ENCODE data around the gene C10orf71.

The C10orf71 gene

DNA sequence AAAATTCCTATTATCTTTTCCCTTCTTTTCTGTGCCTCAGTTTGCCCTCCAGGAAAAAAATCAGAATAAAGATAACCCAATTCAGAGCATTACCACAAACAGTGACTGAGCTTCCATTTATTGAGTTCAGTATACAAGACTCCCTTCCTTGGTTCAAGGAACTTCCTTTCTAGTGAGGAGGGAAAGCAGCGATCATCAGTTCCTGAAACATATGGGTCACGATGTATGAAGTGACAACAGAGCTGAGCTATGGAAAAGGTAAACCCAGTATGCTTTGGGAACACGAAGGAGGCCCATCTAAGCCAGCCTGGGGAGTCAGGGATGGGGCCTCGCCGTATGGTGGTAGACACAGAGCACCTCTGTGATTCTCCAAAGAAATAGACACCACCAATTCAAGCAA is 15.8 kb downstream of the C10orf71 start:
- DNase-seq (ENCODE audit: low read depth), result no peak

DNA sequence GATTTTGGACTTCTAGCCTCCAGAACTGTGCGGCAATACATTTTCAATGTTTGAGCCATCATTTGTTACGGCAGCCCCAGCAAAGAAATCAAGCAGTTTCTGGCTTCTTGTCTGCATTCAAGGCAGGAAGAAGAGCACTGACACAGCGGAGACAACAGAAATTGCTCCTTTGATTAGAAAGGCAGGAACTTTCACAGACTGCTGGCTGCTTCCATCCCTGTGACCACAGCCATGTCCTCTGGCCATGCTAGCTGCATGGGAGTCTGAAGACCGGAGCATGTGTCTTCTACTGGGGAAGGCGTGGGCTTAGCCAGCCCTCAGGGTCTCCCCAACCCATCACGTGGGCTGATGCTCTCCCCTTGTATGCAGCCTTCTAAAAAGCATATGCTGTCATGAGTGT is 19.1 kb downstream of the C10orf71 start:
- DNase-seq (ENCODE audit: low read depth), result no peak

DNA sequence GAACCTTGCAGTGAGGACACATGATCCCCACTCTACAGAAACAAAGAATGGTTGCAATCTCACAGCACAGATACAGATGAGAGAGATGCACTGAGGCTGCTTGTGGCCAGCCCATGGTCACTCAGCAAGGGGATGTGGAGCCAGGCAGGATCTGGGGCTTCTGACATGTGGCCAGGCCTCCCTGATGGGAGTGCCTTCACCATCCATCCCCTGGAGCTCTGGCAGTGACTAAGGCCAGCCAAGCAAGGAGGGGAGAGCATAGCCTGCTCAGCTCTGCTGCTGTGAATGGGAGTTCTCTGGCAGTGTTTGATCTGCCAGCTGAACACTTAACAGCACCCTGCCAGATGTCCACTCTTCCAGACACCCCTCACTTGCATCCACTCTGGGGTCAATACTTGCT is 19.8 kb downstream of the C10orf71 start:
- DNase-seq (ENCODE audit: low read depth), result no peak

DNA sequence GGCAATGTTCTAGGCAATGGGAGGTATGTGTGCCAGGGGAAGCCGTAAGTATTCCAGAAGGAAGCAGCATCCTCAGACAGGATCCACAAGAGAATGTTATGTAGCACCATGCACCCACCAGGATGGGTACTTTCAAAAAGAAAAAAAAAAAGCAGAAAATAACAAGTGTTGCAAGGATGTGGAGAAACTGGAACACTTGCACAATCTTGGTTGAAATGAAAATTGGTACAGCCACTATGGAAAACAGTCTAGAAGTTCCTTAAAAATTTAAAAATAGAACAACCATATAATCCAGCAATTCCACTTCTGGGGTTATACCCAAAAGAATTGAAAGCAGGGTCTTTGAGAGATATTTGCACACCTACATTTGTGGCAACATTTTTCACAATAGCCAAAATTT is 20.2 kb downstream of the C10orf71 start:
- no peak for DNase-seq (ENCODE audit: low read depth)

DNA sequence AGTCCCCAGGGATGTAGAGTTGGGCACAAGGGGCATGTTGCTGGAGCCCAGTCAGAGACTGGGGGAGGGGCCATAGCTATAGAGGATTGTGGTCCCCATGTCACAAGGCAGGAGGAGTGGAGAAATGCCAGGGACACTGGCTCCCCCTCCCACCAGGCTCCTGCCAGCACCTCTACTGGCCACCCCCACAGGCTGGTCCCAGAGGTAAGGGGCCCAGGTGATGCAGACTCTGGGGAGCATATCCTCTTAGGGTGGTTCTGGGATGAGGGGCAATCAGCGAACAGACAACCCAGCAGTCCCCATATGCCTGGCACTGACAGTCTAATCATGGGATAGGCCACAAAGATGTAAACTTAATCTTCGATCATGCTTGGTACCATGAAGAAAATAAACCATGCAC is 21.2 kb downstream of the C10orf71 start:
- no peak for DNase-seq (ENCODE audit: low read depth)

DNA sequence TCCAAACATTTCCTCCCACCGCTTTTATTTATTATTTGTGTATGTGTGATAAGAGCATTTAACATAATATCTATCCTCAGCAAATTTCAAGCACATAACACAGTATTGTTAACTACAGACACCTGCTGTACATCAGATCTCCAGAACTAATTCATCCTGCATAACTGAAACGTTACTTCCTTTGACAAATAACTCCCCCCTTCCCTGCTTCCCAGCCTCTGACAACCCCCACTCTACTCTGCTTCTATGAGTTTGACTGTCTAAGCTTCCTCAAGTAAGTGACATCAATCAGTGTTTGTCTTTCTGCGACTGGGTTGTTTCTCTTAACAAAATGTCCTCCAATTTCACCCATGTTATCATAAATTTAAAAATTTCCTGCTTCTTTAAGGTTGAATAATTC is 22.1 kb downstream of the C10orf71 start:
- no peak for DNase-seq (ENCODE audit: low read depth)

DNA sequence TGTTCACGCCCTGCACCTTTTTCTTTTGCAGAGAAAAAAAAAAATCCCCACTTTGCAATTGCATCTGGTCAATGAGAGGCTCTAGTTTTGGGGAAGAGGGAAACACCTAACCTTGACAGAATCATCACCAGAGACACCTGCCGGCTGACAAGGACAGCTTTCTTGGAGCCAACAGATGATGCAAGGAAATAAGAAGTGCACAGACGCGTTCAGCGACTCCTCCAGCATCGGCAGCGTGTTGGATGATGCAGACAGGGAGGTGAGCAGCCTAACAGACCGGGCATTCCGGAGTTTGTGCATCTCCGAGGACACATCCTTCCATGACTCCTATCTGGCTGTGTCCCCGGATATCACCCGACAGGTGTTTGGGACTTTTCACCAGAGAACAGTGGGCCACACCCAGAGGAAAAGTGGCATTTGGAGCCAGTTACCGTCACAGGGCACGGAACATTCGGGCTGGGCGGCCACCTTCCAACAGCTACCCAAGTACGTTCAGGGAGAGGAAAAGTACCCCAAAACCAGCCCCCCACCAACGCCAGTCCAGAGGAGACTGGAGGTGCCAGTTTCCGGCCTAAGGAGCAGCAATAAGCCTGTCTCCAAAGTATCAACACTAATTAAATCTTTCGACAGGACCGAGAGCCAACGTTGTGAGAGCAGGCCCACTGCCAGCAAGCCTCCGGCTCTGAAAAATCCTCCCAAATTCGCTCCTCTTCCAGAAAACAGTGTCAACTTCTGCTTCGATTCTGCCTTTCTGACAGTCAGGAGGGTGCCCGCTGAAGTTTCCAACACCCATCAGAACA is 23.6 kb downstream of the C10orf71 start:
- DNase-seq (ENCODE audit: low read depth), result no peak

DNA sequence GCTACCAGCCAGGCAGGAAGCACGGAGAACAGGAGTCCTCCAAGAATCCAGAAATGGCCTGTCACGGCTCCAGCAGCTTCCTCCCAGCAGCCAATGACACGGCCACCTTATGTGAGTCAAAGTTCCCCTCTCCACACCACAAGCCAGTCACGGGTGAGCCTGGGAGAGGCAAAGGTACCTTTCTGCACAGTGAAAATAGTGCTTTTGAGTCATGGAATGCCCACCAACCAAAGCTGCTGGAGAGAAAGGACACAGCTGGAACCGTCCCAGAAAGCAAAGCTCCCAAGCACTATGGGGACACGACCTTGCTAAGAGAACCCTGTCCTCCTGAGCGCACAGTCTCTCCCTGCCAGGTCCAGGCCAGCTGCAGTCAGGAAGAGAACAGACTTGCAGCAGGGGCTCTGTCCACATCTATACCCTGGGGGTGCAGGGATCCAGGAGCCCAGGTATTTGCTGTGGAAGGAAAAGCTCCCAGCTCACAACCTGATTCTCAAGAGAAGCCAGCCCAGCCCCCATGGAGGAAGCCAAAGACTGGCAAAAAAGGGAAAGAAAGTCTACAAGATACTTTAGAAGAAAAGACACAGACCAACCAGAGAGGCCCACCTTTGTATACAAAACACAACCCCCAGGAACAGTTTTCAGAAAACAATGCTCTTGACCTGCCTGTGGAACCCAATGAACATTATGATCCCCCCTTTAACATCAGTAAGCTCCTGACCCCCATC is 24.4 kb downstream of the C10orf71 start:
- no peak for DNase-seq (ENCODE audit: low read depth)

DNA sequence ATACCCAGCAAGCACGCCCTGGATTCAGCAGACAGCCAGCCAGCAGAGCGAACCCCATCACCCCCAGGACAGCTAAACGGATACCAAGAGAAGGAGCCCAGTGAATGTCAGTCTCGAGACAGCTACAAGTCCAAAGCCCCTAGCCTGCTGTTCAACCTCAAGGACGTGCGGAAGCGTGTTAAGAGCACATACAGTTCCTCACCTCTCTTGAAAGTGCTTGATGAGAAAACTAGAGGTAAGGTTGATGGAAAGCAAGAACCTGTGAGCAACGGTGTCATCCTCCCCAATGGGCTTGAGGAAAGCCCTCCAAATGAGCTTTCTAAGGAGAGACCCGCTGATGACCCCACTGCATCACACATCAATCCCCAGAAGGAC is 24.9 kb downstream of the C10orf71 start:
- no peak for DNase-seq (ENCODE audit: low read depth)

DNA sequence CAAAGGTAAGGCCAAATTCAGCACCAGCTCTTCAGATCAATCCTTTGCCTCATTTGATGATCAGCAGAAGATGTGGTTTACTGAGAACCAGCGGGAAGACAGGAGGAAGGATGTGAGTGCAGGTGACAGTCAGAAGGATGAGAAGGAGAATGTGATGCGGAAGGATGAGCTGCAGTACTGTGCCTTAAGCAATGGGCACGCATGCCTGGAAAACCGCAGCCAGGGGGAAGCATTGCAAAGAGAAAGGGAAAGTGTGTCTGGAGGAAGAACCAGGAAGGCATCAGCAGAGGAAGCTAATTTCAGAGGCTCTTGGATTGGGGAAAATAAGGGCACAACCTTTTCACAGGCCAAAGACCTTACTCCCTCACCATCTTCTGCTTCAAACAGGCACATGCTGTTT is 25.7 kb downstream of the C10orf71 start:
- peak; percentile 27 for DNase-seq (ENCODE audit: low read depth)

DNA sequence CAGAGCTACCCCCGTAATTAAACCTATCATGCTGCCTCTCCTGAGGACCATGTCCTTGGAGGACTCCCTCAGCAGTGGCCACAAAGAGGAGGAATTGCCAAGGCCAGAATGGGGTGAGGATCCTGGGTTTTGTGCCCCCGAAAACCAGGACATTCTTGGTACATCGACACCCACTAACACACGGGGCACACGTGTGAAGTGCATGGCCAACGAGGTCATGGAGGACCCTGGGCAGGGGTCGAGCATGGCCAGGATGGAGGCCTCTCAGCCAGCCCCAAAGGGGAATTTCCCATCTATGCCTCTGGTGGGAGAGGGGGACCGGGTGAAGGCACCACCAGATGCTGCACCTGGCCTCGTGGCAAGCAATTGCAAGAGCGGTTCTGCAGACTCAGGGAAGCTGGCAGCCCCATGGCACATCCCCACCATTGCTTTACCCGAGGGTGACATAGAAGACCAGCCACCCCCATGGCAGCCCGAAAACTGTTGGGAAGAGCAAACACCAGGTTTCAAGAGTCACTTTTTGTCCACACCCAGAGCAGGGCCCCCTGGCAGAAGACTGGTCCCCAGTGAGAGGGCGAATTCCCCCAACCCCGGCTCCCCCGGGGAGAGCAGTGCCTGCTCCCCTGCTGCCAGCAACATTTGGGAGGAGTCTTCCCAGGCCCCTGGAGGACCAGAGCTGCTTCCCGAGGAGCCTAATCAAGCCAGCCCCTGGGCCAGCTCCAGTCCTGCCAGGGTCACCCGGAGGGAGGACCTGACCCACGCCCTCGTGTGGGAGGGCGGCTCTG is 26.4 kb downstream of the C10orf71 start:
- DNase-seq (ENCODE audit: low read depth), result no peak

DNA sequence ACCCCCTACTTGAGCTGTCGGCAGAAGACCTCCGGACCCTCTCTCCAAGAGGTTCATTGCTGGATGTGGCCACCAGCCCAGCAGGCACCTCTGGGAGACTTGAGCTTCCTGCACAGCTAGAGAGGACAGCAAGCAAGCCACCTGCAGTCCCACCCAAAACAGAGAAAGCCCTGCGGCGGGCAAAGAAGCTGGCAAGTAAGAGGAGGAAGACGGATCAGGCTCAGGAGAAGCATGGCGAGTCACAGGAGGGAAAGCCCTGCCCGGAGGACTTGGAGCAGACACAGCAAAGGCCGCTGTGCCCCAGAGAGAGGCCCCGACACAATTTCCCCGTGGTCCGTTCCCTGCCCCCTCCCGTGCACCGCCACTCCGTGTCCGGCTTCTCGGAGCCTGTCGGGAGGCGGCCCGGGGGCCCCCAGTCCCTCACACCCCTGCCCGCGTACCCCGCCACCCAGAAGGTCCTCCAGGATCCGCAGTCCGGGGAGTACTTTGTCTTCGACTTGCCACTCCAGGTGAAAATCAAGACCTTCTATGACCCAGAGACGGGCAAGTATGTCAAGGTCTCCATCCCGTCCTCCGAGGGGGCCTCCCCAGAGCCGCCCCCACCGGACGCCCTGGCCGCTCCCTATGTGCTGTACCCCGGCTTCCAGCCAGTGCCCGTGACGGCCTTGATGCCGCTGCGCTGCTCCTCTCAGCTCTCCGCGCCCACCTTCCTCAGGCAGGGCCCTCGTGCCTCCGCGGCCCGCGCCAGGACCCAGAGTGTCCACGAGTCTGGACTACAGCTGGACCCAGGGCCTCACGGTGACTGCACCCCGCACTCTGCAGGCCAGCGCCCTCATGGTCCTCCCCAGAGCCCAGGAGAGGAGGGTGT is 27.2 kb downstream of the C10orf71 start:
- DNase-seq (ENCODE audit: low read depth), result no peak

DNA sequence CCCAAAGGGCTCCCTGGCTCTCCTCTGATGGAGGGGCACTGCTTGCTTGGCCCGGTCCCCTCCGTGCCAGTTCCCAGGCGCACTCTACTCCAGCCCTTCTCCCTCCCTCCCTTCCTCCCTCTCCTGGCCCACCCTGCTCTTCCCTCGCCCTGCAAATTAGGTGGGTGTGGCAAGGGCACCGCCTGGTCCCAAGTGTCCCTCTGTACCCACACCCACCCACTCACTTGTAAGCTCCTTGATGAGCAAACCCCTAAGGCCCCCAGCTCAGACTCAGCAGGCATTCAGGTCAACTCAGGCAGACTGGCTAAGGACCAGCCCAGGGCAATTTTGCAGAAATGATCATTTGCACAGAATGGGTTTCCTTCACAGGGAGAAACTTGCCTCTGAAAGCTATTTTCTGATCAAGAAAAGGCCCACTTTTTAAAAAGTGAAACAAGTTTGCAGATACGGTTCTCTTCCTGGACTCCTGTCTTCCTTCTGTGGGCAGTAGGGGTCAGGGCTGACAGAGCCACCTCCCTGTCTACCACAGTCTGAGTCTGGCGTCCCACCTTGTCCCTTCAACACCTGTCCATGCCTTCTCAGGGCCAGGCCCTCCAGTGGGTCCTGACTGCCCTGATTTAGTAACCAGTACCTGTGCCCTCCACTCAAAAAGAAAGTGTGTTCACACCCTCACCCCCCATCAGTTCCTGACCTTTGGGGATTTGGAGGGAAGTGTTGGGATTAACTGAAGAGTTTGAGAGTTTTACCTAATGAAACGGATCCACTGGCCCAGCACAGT is 28.3 kb downstream of the C10orf71 start:
- no peak for DNase-seq (ENCODE audit: low read depth)

DNA sequence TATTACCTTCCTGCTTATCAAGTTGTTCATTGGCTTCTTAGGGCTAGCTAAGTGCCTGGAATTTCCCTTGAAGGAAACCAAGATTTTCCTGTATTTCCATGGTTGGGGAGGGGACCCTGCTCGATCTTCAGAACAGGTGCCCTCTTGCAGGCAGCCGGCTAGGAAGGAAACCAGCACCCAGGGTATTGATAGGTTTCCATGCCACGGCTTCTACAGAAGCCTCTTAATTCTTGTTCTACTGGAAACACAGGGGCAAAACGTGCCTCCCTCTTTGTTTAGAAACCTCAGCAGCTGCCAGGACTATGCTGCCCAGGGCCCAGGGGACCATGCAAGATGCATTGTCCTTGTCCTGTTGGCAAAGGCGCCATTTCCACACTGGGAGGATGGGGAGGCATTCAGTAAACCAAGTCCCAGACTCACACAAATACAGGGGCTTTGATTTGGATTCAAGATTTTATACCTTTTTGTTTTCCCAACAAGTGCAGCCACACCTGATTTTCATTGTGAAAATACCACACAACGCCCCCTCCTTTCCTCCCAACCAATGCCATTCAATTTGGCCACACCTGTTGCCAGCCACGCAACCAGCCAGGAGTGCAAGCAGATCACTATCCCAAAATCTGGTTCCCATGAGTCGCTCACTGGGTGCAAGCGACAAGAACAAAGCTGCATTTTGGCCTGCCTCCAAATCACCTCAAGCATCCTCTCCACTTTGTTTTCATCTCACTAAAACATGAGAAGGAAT is 29.6 kb downstream of the C10orf71 start:
- no peak for DNase-seq (ENCODE audit: low read depth)

DNA sequence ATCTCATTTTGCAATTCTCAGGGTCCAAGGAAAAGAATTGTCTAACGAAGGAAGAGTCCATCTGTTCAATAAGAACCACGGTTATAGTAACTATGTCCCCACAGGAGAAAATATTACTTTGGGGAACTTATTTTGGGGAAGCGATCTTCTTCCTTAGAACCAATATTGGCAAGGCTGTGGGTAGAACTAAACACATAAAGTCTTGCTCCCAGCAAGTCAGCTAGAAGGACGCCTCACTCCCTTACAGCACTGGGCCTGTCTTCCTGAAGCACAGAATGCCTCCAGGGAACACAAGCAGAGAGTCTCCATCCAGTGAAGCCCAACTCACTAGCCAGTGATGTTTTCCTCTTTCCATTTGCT is 30.2 kb downstream of the C10orf71 start:
- no peak for DNase-seq (ENCODE audit: low read depth)

DNA sequence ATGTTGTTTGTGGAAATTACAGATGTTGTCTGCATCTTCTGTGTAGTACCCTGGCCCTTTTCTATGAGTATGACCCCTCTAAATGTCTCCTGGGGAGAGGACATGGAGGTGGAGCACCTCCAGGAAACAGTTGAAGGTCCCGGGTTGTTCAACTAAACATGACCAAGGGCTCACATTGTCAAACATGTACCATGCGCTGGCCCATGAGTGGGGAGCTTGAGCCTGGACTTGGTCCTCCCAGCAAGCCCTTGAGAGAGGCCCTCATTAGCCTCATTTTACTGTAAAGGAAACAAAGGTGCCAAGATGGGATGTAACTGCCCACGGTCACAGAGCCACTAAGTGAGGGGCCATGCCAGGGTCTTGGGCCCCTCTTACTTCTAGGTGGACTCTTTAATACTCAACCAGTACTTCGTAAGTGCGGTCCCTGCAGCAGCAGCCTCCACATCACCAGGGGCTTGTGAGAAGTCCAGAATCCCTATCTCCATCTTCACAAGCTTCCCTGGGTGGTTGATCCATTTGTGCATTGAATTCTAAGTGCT is 31.2 kb downstream of the C10orf71 start:
- DNase-seq (ENCODE audit: low read depth), result no peak

DNA sequence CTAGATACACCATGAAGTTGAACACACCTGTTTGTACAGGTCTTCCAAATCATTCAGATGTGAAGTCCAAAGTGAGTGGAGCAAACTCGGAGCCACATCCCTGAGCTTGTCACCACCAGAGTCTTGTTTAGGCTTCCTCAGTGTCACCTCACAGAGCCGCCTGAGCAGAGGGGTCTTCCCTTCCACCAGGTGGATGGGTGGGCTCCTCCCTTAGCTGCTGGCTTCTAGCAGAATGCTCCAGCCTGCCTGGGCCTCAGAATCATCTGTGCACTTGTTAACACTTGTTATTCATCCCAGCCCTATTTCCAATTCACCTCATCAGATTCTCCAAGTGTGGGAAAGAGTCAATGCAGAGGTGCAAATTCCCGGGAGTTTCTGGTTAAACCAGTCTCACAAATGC is 32.5 kb downstream of the C10orf71 start:
- no peak for DNase-seq (ENCODE audit: low read depth)

DNA sequence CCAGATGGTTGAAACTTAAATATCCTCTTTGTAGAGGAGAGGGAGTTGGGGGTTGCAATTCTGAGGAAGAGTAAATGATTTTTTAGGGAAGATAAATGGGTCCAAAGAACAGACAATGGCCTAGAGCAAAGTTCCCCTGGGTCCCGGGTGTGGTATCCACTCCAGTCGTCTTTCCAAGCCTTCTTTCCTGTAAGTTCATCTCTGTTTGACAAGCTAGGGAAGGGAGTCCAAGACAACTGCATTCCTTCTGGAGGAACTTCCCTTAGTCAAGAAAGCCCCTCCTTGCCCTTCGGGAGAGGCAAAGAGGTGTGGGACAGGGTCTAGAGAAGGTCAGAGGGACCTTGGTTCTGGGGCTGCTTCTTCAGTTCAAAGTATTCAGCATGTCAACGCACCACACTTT is 33.4 kb downstream of the C10orf71 start:
- no peak for DNase-seq (ENCODE audit: low read depth)

DNA sequence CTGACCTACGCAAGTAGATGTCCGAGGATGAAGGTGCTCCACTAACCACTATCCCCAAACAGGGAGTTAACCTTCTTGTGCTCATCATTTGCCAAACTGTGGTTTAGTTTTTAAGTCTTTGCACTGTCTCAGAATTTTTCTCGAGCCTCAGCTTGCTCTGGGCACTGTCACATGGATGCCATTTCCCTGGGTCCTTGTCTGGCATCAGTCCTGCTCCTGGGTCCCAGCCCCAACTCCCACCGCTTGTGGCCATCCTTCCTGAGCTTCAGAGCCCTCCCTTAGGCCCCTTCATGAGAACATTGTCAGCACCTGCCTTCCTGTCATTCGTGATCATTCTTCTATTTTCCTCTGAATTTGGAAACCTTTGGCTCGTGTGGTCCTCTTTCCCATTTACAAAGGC is 33.8 kb downstream of the C10orf71 start:
- DNase-seq (ENCODE audit: low read depth), result no peak

DNA sequence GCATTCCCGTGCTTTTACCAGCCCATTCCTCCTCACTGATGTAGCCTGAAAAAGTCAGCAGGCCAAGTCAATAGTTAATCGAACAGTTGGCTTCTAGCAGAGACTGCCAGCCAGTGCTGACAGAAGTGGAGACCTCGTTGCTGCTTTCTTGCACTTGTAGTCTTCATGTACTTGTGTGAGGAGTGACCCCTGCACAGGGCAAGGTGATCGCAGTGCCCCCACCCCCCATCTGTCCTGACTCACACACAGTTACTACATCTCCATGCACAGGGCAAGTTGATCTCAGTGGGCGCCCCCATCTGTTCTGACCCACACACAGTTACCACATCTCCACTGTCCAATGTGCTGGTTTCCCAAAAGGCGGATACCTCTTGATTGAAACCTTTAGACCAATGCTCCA is 34.2 kb downstream of the C10orf71 start:
- DNase-seq (ENCODE audit: low read depth), result no peak
